Astrocyte (in vitro differentiated cells and primary cell): ENCODE data around the gene CTDP1.

ENCODE experiments used
- CTCF ChIP-seq: IDR thresholded peaks from 2 replicates; pipeline ENCODE4 v1.5.1; 2011; ENCODE audit warnings: low read depth, mild to moderate bottlenecking, inconsistent platforms, low read length, moderate library complexity; ENCODE audit not compliant: insufficient read depth
- EZH2 ChIP-seq: IDR thresholded peaks from 2 replicates; pipeline ENCODE4 v1.6.1; 2012; ENCODE audit warnings: mild to moderate bottlenecking, low read length, inconsistent platforms; ENCODE audit not compliant: insufficient read depth

- TF ChIP-seq CTCF (no peak), EZH2 (no peak)
Observed at GRCh38 chr18:79658366-79658765, 21.2 kb upstream of the CTDP1 start.
